GM23338 (cell line): ENCODE data around the gene PTPN20. TPM values are rescaled to one million over a fixed set of nuclear protein-coding genes. Genes with fewer than 3 reads are reported as not detected.

Experiments used
- ATAC-seq: fragments of 200-7000 bp; cut with Tn5 transposase; 3 replicates; pipeline ENCODE4 v1.9.1; 2020
- DNase-seq: peaks from one replicate; pipeline ENCODE4 v3.0.0-alpha.2; 2015; ENCODE audit warnings: low spot score
- H2AFZ ChIP-seq: fragments of 200-600 bp; sonication (generic); 2 replicates; pipeline ENCODE4 v1.8.0; 2016; ENCODE audit warnings: antibody characterized with exemption, mild to moderate bottlenecking, moderate library complexity
- H3F3A ChIP-seq: fragments of 200-600 bp; sonication (generic); replicated peaks from 2 replicates; pipeline ENCODE4 v1.8.0; 2017; ENCODE audit warnings: antibody characterized with exemption, mixed run types, low read depth
- H3K27ac ChIP-seq: fragments of 200-600 bp; sonication (generic); 2 replicates; pipeline ENCODE4 v1.6.1; 2016; ENCODE audit warnings: low read depth
- H3K27me3 ChIP-seq: fragments of 200-600 bp; sonication (generic); 2 replicates; pipeline ENCODE4 v1.8.0; 2016; ENCODE audit warnings: mild to moderate bottlenecking, mixed run types, moderate library complexity; ENCODE audit not compliant: insufficient read depth
- H3K36me3 ChIP-seq: fragments of 200-600 bp; sonication (generic); 2 replicates; pipeline ENCODE4 v1.8.0; 2016; ENCODE audit warnings: mild to moderate bottlenecking; ENCODE audit not compliant: insufficient read depth
- H3K4me1 ChIP-seq: fragments of 200-600 bp; sonication (generic); 2 replicates; pipeline ENCODE4 v1.8.0; 2016; ENCODE audit warnings: mild to moderate bottlenecking, moderate library complexity; ENCODE audit not compliant: insufficient read depth
- H3K4me2 ChIP-seq: fragments of 200-600 bp; sonication (generic); 2 replicates; pipeline ENCODE4 v1.7.1; 2017; ENCODE audit warnings: mixed run types
- H3K4me3 ChIP-seq: fragments of 200-600 bp; sonication (generic); 2 replicates; pipeline ENCODE4 v1.6.1; 2016; ENCODE audit warnings: mixed run types
- H3K79me2 ChIP-seq: fragments of 200-600 bp; sonication (generic); replicated peaks from 2 replicates; pipeline ENCODE4 v1.8.0; 2017; ENCODE audit warnings: mild to moderate bottlenecking; ENCODE audit not compliant: insufficient read depth
- H3K9me2 ChIP-seq: fragments of 200-600 bp; sonication (generic); 2 replicates; pipeline ENCODE4 v1.8.0; 2017; ENCODE audit not compliant: insufficient read depth
- H4K20me1 ChIP-seq: fragments of 200-600 bp; sonication (generic); replicated peaks from 2 replicates; pipeline ENCODE4 v1.8.0; 2017; ENCODE audit warnings: mild to moderate bottlenecking; ENCODE audit not compliant: insufficient read depth
- H3K27ac Mint-ChIP-seq: 2 replicates; pipeline ENCODE4 v1.8.0; 2020; ENCODE audit warnings: inconsistent platforms, mild to moderate bottlenecking, moderate library complexity, mixed read lengths
- H3K27me3 Mint-ChIP-seq: 3 replicates; pipeline ENCODE4 v1.8.0; 2022; ENCODE audit warnings: low read depth, mild to moderate bottlenecking, moderate library complexity, mixed read lengths, inconsistent platforms; ENCODE audit not compliant: insufficient read depth, poor library complexity
- H3K36me3 Mint-ChIP-seq: 3 replicates; pipeline ENCODE4 v1.8.0; 2021; ENCODE audit warnings: low read depth, mild to moderate bottlenecking, inconsistent platforms, moderate library complexity, mixed read lengths
- H3K4me1 Mint-ChIP-seq: 3 replicates; pipeline ENCODE4 v1.8.0; 2020; ENCODE audit warnings: mild to moderate bottlenecking, inconsistent platforms, mixed read lengths
- H3K4me3 Mint-ChIP-seq: 3 replicates; pipeline ENCODE4 v1.8.0; 2021; ENCODE audit warnings: moderate library complexity, mild to moderate bottlenecking, inconsistent platforms, mixed read lengths
- H3K9me3 Mint-ChIP-seq: 3 replicates; pipeline ENCODE4 v1.8.0; 2020; ENCODE audit warnings: moderate library complexity, mild to moderate bottlenecking, inconsistent platforms, mixed read lengths
- CREB1 ChIP-seq: fragments of 250-450 bp; sonication (Bioruptor Pico); IDR thresholded peaks from 2 replicates; pipeline ENCODE4 v1.5.0; 2020; ENCODE audit warnings: low read depth, mild to moderate bottlenecking, moderate library complexity
- ETS1 ChIP-seq: IDR thresholded peaks from 2 replicates; pipeline ENCODE4 v1.6.1; 2016; ENCODE audit warnings: antibody characterized with exemption
- EZH2 ChIP-seq: fragments of 200-600 bp; sonication (generic); IDR thresholded peaks from one replicate; pipeline ENCODE4 v1.8.0; 2017; ENCODE audit warnings: antibody characterized with exemption, mild to moderate bottlenecking, low read depth; ENCODE audit not compliant: unreplicated experiment
- EZH2phosphoT487 ChIP-seq: fragments of 200-600 bp; sonication (generic); IDR thresholded peaks from one replicate; pipeline ENCODE4 v1.8.1; 2018; ENCODE audit warnings: antibody characterized with exemption; ENCODE audit not compliant: unreplicated experiment
- JUNB ChIP-seq: IDR thresholded peaks from one replicate; pipeline ENCODE4 v1.6.1; 2016; ENCODE audit warnings: antibody characterized with exemption; ENCODE audit not compliant: unreplicated experiment
- NANOG ChIP-seq: IDR thresholded peaks from 2 replicates; pipeline ENCODE4 v1.6.1; 2016; ENCODE audit warnings: antibody characterized with exemption, borderline replicate concordance
- POLR2AphosphoS5 ChIP-seq: IDR thresholded peaks from 2 replicates; pipeline ENCODE4 v1.6.1; 2016; ENCODE audit warnings: antibody characterized with exemption, low read depth
- REST ChIP-seq: IDR thresholded peaks from one replicate; pipeline ENCODE4 v1.6.1; 2018; ENCODE audit warnings: antibody characterized with exemption; ENCODE audit not compliant: unreplicated experiment
- STAT1 ChIP-seq: IDR thresholded peaks from one replicate; pipeline ENCODE4 v1.6.1; 2016; ENCODE audit warnings: antibody characterized with exemption; ENCODE audit not compliant: unreplicated experiment
- ZNF114 ChIP-seq: fragments of 250-450 bp; sonication (Bioruptor Pico); IDR thresholded peaks from 2 replicates; pipeline ENCODE4 v1.5.0; 2020; ENCODE audit warnings: mild to moderate bottlenecking, moderate library complexity
- ZNF331 ChIP-seq: fragments of 250-450 bp; sonication (Bioruptor Pico); IDR thresholded peaks from 2 replicates; pipeline ENCODE4 v1.5.0; 2020; ENCODE audit warnings: low read depth, mild to moderate bottlenecking, moderate library complexity
- polyA plus RNA-seq: library from polyadenylated mRNA; unstranded; fragments of >200 nt; fragmentation: Nextera tagmentation; extraction: Ambion mirVana; gene quantifications from 2 replicates; pipeline ENCODE4 v1.2.1, GENCODE V29; 2016
- total RNA-seq: library from RNA; depleted of rRNA; stranded (reverse); fragments of >200 nt; shearing (Covaris generic); gene quantifications from 2 replicates; pipeline ENCODE4 v1.2.3, GENCODE V29; 2014
- TF ChIP-seq, protein P1 (sequence below): fragments of 250-450 bp; sonication (Bioruptor Pico); IDR thresholded peaks from 2 replicates; pipeline ENCODE4 v1.5.0; 2020; ENCODE audit warnings: mild to moderate bottlenecking, moderate library complexity
- TF ChIP-seq, protein P2 (sequence below), 2 experiments: fragments of 200-600 bp in 1 of 2; sonication (generic) in 1 of 2; conservative IDR thresholded peaks; 2 replicates each; pipeline versions ENCODE4 v1.5.1 to v1.6.1; 2016 to 2017; ENCODE audit warnings: antibody characterized with exemption in 2 of 2, low read depth in 2 of 2, mild to moderate bottlenecking in 2 of 2, moderate library complexity in 1 of 2

Gene PTPN20
- total and polyA plus RNA-seq, 2 experiments from 2014 or later, result 0.13 TPM; not detected in 1

DNA sequence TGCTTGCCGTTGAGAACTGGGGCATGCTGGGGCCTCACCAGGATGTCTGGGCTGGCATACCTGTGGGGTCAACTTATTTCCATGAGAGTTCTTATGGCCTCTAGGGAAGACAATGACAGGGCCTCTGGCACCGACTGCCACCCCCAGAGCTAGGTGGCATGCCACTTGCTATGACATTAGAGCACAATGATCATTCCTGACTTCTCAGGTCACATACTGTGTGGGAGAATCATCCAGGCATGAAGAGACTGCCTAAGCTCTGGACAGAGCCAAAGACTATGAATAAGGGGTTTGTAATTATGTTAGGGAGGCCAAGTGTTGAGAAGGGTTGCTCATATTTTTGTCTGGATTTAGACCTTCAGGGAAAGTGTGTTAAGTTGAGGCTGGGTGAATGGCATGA is 97.5 kb downstream of the PTPN20 start:
- no peak overlapping the region for H3K4me3 ChIP-seq
- Mint-ChIP-seq H3K27me3 (no peaks in the 10 kb centered on the region), H3K36me3 (no peaks in the 10 kb centered on the region), H3K4me3 (no peak overlapping the region), H3K9me3 (no peaks in the 10 kb centered on the region), H3K4me1 (no peaks in the 10 kb centered on the region), H3K27ac (no peak overlapping the region)
- H3K79me2 ChIP-seq, result no peaks in the 10 kb centered on the region
- no peaks in the 10 kb centered on the region for H3K9me2 ChIP-seq
- no peaks in the 10 kb centered on the region for H3K4me1 ChIP-seq
- H3K4me2 ChIP-seq, result no peak overlapping the region
- no peaks in the 10 kb centered on the region for H3K27me3 ChIP-seq
- ATAC-seq (no peak), DNase-seq (no peak)
- H3K36me3 ChIP-seq, result no peaks in the 10 kb centered on the region
- TF ChIP-seq EZH2, result no peak
- TF ChIP-seq, protein P1, sequence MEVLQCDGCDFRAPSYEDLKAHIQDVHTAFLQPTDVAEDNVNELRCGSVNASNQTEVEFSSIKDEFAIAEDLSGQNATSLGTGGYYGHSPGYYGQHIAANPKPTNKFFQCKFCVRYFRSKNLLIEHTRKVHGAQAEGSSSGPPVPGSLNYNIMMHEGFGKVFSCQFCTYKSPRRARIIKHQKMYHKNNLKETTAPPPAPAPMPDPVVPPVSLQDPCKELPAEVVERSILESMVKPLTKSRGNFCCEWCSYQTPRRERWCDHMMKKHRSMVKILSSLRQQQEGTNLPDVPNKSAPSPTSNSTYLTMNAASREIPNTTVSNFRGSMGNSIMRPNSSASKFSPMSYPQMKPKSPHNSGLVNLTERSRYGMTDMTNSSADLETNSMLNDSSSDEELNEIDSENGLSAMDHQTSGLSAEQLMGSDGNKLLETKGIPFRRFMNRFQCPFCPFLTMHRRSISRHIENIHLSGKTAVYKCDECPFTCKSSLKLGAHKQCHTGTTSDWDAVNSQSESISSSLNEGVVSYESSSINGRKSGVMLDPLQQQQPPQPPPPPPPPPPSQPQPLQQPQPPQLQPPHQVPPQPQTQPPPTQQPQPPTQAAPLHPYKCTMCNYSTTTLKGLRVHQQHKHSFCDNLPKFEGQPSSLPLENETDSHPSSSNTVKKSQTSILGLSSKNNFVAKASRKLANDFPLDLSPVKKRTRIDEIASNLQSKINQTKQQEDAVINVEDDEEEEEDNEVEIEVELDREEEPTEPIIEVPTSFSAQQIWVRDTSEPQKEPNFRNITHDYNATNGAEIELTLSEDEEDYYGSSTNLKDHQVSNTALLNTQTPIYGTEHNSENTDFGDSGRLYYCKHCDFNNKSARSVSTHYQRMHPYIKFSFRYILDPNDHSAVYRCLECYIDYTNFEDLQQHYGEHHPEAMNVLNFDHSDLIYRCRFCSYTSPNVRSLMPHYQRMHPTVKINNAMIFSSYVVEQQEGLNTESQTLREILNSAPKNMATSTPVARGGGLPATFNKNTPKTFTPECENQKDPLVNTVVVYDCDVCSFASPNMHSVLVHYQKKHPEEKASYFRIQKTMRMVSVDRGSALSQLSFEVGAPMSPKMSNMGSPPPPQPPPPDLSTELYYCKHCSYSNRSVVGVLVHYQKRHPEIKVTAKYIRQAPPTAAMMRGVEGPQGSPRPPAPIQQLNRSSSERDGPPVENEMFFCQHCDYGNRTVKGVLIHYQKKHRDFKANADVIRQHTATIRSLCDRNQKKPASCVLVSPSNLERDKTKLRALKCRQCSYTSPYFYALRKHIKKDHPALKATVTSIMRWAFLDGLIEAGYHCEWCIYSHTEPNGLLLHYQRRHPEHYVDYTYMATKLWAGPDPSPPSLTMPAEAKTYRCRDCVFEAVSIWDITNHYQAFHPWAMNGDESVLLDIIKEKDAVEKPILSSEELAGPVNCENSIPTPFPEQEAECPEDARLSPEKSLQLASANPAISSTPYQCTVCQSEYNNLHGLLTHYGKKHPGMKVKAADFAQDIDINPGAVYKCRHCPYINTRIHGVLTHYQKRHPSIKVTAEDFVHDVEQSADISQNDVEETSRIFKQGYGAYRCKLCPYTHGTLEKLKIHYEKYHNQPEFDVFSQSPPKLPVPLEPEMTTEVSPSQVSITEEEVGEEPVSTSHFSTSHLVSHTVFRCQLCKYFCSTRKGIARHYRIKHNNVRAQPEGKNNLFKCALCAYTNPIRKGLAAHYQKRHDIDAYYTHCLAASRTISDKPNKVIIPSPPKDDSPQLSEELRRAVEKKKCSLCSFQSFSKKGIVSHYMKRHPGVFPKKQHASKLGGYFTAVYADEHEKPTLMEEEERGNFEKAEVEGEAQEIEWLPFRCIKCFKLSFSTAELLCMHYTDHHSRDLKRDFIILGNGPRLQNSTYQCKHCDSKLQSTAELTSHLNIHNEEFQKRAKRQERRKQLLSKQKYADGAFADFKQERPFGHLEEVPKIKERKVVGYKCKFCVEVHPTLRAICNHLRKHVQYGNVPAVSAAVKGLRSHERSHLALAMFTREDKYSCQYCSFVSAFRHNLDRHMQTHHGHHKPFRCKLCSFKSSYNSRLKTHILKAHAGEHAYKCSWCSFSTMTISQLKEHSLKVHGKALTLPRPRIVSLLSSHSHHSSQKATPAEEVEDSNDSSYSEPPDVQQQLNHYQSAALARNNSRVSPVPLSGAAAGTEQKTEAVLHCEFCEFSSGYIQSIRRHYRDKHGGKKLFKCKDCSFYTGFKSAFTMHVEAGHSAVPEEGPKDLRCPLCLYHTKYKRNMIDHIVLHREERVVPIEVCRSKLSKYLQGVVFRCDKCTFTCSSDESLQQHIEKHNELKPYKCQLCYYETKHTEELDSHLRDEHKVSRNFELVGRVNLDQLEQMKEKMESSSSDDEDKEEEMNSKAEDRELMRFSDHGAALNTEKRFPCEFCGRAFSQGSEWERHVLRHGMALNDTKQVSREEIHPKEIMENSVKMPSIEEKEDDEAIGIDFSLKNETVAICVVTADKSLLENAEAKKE (CRISPR knock-in tag), result no peak
- TF ChIP-seq, protein P2, sequence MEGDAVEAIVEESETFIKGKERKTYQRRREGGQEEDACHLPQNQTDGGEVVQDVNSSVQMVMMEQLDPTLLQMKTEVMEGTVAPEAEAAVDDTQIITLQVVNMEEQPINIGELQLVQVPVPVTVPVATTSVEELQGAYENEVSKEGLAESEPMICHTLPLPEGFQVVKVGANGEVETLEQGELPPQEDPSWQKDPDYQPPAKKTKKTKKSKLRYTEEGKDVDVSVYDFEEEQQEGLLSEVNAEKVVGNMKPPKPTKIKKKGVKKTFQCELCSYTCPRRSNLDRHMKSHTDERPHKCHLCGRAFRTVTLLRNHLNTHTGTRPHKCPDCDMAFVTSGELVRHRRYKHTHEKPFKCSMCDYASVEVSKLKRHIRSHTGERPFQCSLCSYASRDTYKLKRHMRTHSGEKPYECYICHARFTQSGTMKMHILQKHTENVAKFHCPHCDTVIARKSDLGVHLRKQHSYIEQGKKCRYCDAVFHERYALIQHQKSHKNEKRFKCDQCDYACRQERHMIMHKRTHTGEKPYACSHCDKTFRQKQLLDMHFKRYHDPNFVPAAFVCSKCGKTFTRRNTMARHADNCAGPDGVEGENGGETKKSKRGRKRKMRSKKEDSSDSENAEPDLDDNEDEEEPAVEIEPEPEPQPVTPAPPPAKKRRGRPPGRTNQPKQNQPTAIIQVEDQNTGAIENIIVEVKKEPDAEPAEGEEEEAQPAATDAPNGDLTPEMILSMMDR (conservative IDR thresholded peaks at IDR 0.05; ENCODE audit: low read depth in 2 of 2), result no peak
- no peak for TF ChIP-seq EZH2phosphoT487
- TF ChIP-seq CREB1 (CRISPR knock-in tag), result no peak
- no peak for TF ChIP-seq REST
- no peak for TF ChIP-seq ZNF114 (CRISPR knock-in tag)
- no peak for TF ChIP-seq JUNB
- TF ChIP-seq NANOG, result no peak
- TF ChIP-seq STAT1, result no peak
- TF ChIP-seq POLR2AphosphoS5, result no peak
- no peak for TF ChIP-seq ETS1
- TF ChIP-seq ZNF331 (CRISPR knock-in tag), result no peak
- no peak overlapping the region for H2AFZ ChIP-seq
- H3F3A ChIP-seq, result no peaks in the 10 kb centered on the region
- H4K20me1 ChIP-seq, result no peaks in the 10 kb centered on the region
- H3K27ac ChIP-seq, result no peak overlapping the region
